GM23338 (cell line): ENCODE data around the gene OR10R2. TPM values are rescaled to one million over a fixed set of nuclear protein-coding genes. Genes with fewer than 3 reads are reported as not detected.

Experiments
- ATAC-seq: fragments of 200-7000 bp; cut with Tn5 transposase; 3 replicates; pipeline ENCODE4 v1.9.1; 2020
- DNase-seq: peaks from one replicate; pipeline ENCODE4 v3.0.0-alpha.2; 2015; ENCODE audit warnings: low spot score
- H2AFZ ChIP-seq: fragments of 200-600 bp; sonication (generic); 2 replicates; pipeline ENCODE4 v1.8.0; 2016; ENCODE audit warnings: antibody characterized with exemption, mild to moderate bottlenecking, moderate library complexity
- H3F3A ChIP-seq: fragments of 200-600 bp; sonication (generic); replicated peaks from 2 replicates; pipeline ENCODE4 v1.8.0; 2017; ENCODE audit warnings: antibody characterized with exemption, mixed run types, low read depth
- H3K27ac ChIP-seq: fragments of 200-600 bp; sonication (generic); 2 replicates; pipeline ENCODE4 v1.6.1; 2016; ENCODE audit warnings: low read depth
- H3K27me3 ChIP-seq: fragments of 200-600 bp; sonication (generic); 2 replicates; pipeline ENCODE4 v1.8.0; 2016; ENCODE audit warnings: mild to moderate bottlenecking, mixed run types, moderate library complexity; ENCODE audit not compliant: insufficient read depth
- H3K36me3 ChIP-seq: fragments of 200-600 bp; sonication (generic); 2 replicates; pipeline ENCODE4 v1.8.0; 2016; ENCODE audit warnings: mild to moderate bottlenecking; ENCODE audit not compliant: insufficient read depth
- H3K4me1 ChIP-seq: fragments of 200-600 bp; sonication (generic); 2 replicates; pipeline ENCODE4 v1.8.0; 2016; ENCODE audit warnings: mild to moderate bottlenecking, moderate library complexity; ENCODE audit not compliant: insufficient read depth
- H3K4me2 ChIP-seq: fragments of 200-600 bp; sonication (generic); 2 replicates; pipeline ENCODE4 v1.7.1; 2017; ENCODE audit warnings: mixed run types
- H3K4me3 ChIP-seq: fragments of 200-600 bp; sonication (generic); 2 replicates; pipeline ENCODE4 v1.6.1; 2016; ENCODE audit warnings: mixed run types
- H3K79me2 ChIP-seq: fragments of 200-600 bp; sonication (generic); replicated peaks from 2 replicates; pipeline ENCODE4 v1.8.0; 2017; ENCODE audit warnings: mild to moderate bottlenecking; ENCODE audit not compliant: insufficient read depth
- H3K9me2 ChIP-seq: fragments of 200-600 bp; sonication (generic); 2 replicates; pipeline ENCODE4 v1.8.0; 2017; ENCODE audit not compliant: insufficient read depth
- H4K20me1 ChIP-seq: fragments of 200-600 bp; sonication (generic); replicated peaks from 2 replicates; pipeline ENCODE4 v1.8.0; 2017; ENCODE audit warnings: mild to moderate bottlenecking; ENCODE audit not compliant: insufficient read depth
- H3K27ac Mint-ChIP-seq: 2 replicates; pipeline ENCODE4 v1.8.0; 2020; ENCODE audit warnings: inconsistent platforms, mild to moderate bottlenecking, moderate library complexity, mixed read lengths
- H3K27me3 Mint-ChIP-seq: 3 replicates; pipeline ENCODE4 v1.8.0; 2022; ENCODE audit warnings: low read depth, mild to moderate bottlenecking, moderate library complexity, mixed read lengths, inconsistent platforms; ENCODE audit not compliant: insufficient read depth, poor library complexity
- H3K36me3 Mint-ChIP-seq: 3 replicates; pipeline ENCODE4 v1.8.0; 2021; ENCODE audit warnings: low read depth, mild to moderate bottlenecking, inconsistent platforms, moderate library complexity, mixed read lengths
- H3K4me1 Mint-ChIP-seq: 3 replicates; pipeline ENCODE4 v1.8.0; 2020; ENCODE audit warnings: mild to moderate bottlenecking, inconsistent platforms, mixed read lengths
- H3K4me3 Mint-ChIP-seq: 3 replicates; pipeline ENCODE4 v1.8.0; 2021; ENCODE audit warnings: moderate library complexity, mild to moderate bottlenecking, inconsistent platforms, mixed read lengths
- H3K9me3 Mint-ChIP-seq: 3 replicates; pipeline ENCODE4 v1.8.0; 2020; ENCODE audit warnings: moderate library complexity, mild to moderate bottlenecking, inconsistent platforms, mixed read lengths
- CREB1 ChIP-seq: fragments of 250-450 bp; sonication (Bioruptor Pico); IDR thresholded peaks from 2 replicates; pipeline ENCODE4 v1.5.0; 2020; ENCODE audit warnings: low read depth, mild to moderate bottlenecking, moderate library complexity
- CTCF ChIP-seq, 2 experiments: fragments of 200-600 bp in 1 of 2; sonication (generic) in 1 of 2; conservative IDR thresholded peaks; 2 replicates each; pipeline versions ENCODE4 v1.5.1 to v1.6.1; 2016 to 2017; ENCODE audit warnings: antibody characterized with exemption in 2 of 2, low read depth in 2 of 2, mild to moderate bottlenecking in 2 of 2, moderate library complexity in 1 of 2
- ETS1 ChIP-seq: IDR thresholded peaks from 2 replicates; pipeline ENCODE4 v1.6.1; 2016; ENCODE audit warnings: antibody characterized with exemption
- EZH2 ChIP-seq: fragments of 200-600 bp; sonication (generic); IDR thresholded peaks from one replicate; pipeline ENCODE4 v1.8.0; 2017; ENCODE audit warnings: antibody characterized with exemption, mild to moderate bottlenecking, low read depth; ENCODE audit not compliant: unreplicated experiment
- EZH2phosphoT487 ChIP-seq: fragments of 200-600 bp; sonication (generic); IDR thresholded peaks from one replicate; pipeline ENCODE4 v1.8.1; 2018; ENCODE audit warnings: antibody characterized with exemption; ENCODE audit not compliant: unreplicated experiment
- JUNB ChIP-seq: IDR thresholded peaks from one replicate; pipeline ENCODE4 v1.6.1; 2016; ENCODE audit warnings: antibody characterized with exemption; ENCODE audit not compliant: unreplicated experiment
- NANOG ChIP-seq: IDR thresholded peaks from 2 replicates; pipeline ENCODE4 v1.6.1; 2016; ENCODE audit warnings: antibody characterized with exemption, borderline replicate concordance
- POLR2AphosphoS5 ChIP-seq: IDR thresholded peaks from 2 replicates; pipeline ENCODE4 v1.6.1; 2016; ENCODE audit warnings: antibody characterized with exemption, low read depth
- REST ChIP-seq: IDR thresholded peaks from one replicate; pipeline ENCODE4 v1.6.1; 2018; ENCODE audit warnings: antibody characterized with exemption; ENCODE audit not compliant: unreplicated experiment
- STAT1 ChIP-seq: IDR thresholded peaks from one replicate; pipeline ENCODE4 v1.6.1; 2016; ENCODE audit warnings: antibody characterized with exemption; ENCODE audit not compliant: unreplicated experiment
- ZNF114 ChIP-seq: fragments of 250-450 bp; sonication (Bioruptor Pico); IDR thresholded peaks from 2 replicates; pipeline ENCODE4 v1.5.0; 2020; ENCODE audit warnings: mild to moderate bottlenecking, moderate library complexity
- ZNF331 ChIP-seq: fragments of 250-450 bp; sonication (Bioruptor Pico); IDR thresholded peaks from 2 replicates; pipeline ENCODE4 v1.5.0; 2020; ENCODE audit warnings: low read depth, mild to moderate bottlenecking, moderate library complexity
- polyA plus RNA-seq: library from polyadenylated mRNA; unstranded; fragments of >200 nt; fragmentation: Nextera tagmentation; extraction: Ambion mirVana; gene quantifications from 2 replicates; pipeline ENCODE4 v1.2.1, GENCODE V29; 2016
- total RNA-seq: library from RNA; depleted of rRNA; stranded (reverse); fragments of >200 nt; shearing (Covaris generic); gene quantifications from 2 replicates; pipeline ENCODE4 v1.2.3, GENCODE V29; 2014

OR10R2 gene
- total and polyA plus RNA-seq, 2 experiments from 2014 or later: not detected

- Mint-ChIP-seq H3K27me3 (no peaks in the 10 kb centered on the region), H3K36me3 (no peaks in the 10 kb centered on the region), H3K27ac (no peak overlapping the region), H3K4me1 (peaks cover 21% of the 10 kb centered on the region; the same call in 2 of the 3 replicates), H3K9me3 (no peaks in the 10 kb centered on the region; the same call in 2 of the 3 replicates), H3K4me3 (no peak overlapping the region)
- DNase-seq (no peak), ATAC-seq (no peak)
- H3K27me3 ChIP-seq: no peaks in the 10 kb centered on the region
- no peaks in the 10 kb centered on the region for H4K20me1 ChIP-seq
- H3K27ac ChIP-seq: no peak overlapping the region
- peaks cover 6% of the 10 kb centered on the region for H3K4me1 ChIP-seq
- no peaks in the 10 kb centered on the region for H3F3A ChIP-seq
- TF ChIP-seq POLR2AphosphoS5: no peak
- no peak overlapping the region for H3K4me2 ChIP-seq
- no peak overlapping the region for H3K4me3 ChIP-seq
- peaks cover 3% of the 10 kb centered on the region; the same call in 1 of the 2 replicates for H3K9me2 ChIP-seq
- no peaks in the 10 kb centered on the region for H3K36me3 ChIP-seq
- no peaks in the 10 kb centered on the region for H3K79me2 ChIP-seq
- 0 out of 2 replicates have a peak overlapping the region, but pooled peaks have one; percentile 28 for H2AFZ ChIP-seq
These were observed 13.4 kb downstream of the OR10R2 start for GRCh38 chr1:158485455-158485854.

GRCh38 chr1:158491316-158491715, 19.3 kb downstream of the OR10R2 start:
- peaks cover 6% of the 10 kb centered on the region for H3K4me1 ChIP-seq
- no peak overlapping the region for H3K4me2 ChIP-seq
- no peaks in the 10 kb centered on the region for H3K27me3 ChIP-seq
- H3K27ac ChIP-seq: no peak overlapping the region
- H2AFZ ChIP-seq: no peak overlapping the region
- no peak overlapping the region for H3K27ac Mint-ChIP-seq
- DNase-seq (no peak), ATAC-seq (no peak)
- H3K27me3 Mint-ChIP-seq: no peaks in the 10 kb centered on the region
- H3F3A ChIP-seq: no peaks in the 10 kb centered on the region
- peaks cover 7% of the 10 kb centered on the region; the same call in 2 of the 3 replicates for H3K4me1 Mint-ChIP-seq
- H3K4me3 ChIP-seq: no peak overlapping the region
- H4K20me1 ChIP-seq: no peaks in the 10 kb centered on the region
- no peaks in the 10 kb centered on the region for H3K36me3 ChIP-seq
- no peaks in the 10 kb centered on the region; the same call in 2 of the 3 replicates for H3K9me3 Mint-ChIP-seq
- H3K79me2 ChIP-seq: no peaks in the 10 kb centered on the region
- no peaks in the 10 kb centered on the region for H3K36me3 Mint-ChIP-seq
- no peak overlapping the region for H3K4me3 Mint-ChIP-seq
- peaks cover 8% of the 10 kb centered on the region; the same call in 1 of the 2 replicates for H3K9me2 ChIP-seq
- no peak for TF ChIP-seq CREB1
- no peak for TF ChIP-seq REST
- TF ChIP-seq NANOG: no peak
- no peak for TF ChIP-seq JUNB
- TF ChIP-seq EZH2: no peak
- TF ChIP-seq ZNF114 (CRISPR knock-in tag): no peak
- no peak for TF ChIP-seq STAT1
- TF ChIP-seq ETS1: no peak
- TF ChIP-seq ZNF331 (CRISPR knock-in tag): no peak
- TF ChIP-seq CTCF (conservative IDR thresholded peaks at IDR 0.05; ENCODE audit: low read depth in 2 of 2): no peak
- TF ChIP-seq POLR2AphosphoS5: no peak
- no peak for TF ChIP-seq EZH2phosphoT487
